GM21360 (cell line): Measurements from ENCODE around the gene MYRF.

Experiments
- ATAC-seq: cut with Tn5 transposase; IDR thresholded peaks from one replicate; pipeline ENCODE4 v1.9.1; 2021; ENCODE audit warnings: mild to moderate bottlenecking, moderate library complexity; ENCODE audit not compliant: unreplicated experiment

MYRF gene

GRCh38 chr11:61738776-61739175 is 13.7 kb upstream of the MYRF start:
- ATAC-seq, result no peak

DNA sequence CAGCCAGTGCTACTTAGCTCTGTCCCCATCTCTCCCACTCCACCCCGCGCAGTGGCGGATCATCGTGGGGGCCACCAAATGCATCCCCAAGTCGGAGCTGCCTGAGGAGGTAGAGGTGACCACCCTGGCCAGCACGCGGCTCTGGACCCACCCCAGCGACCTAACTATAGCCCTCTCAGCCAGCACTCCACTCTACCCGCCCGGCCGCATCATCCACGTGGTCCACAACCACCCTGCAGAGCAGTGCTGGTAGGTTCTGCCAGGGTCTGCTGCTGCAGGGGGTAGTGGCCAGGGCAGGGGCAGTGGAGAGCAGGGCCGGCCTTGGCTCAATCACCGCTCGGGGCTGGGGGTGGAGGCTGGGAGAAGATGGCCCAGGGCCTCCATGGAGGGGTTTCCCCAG is 13.0 kb upstream of the MYRF start:
- ATAC-seq, result no peak

DNA sequence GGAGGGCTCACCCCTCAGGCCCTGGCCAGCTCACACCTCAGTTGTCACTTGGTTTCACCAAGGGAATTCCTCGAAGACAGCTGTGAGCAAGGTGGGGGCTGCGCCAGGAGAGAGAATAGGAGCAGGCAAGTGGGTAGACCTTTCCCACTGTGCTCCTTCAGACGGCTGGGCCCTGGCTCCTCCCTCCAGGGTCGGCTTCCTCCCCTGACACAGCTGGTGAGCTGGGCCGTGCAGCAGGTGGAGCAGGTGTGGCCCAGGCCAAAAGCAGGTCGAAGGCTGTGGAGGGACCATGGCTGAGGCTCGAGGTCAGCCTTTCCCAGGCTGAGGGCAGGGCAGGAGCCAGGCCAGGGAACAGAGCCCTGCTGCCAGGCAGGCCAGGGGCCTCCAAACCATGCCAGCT is 12.5 kb upstream of the MYRF start:
- no peak for ATAC-seq

- ATAC-seq, result no peak
Measured at GRCh38 chr11:61742391-61742790, 10.0 kb upstream of the MYRF start.

DNA sequence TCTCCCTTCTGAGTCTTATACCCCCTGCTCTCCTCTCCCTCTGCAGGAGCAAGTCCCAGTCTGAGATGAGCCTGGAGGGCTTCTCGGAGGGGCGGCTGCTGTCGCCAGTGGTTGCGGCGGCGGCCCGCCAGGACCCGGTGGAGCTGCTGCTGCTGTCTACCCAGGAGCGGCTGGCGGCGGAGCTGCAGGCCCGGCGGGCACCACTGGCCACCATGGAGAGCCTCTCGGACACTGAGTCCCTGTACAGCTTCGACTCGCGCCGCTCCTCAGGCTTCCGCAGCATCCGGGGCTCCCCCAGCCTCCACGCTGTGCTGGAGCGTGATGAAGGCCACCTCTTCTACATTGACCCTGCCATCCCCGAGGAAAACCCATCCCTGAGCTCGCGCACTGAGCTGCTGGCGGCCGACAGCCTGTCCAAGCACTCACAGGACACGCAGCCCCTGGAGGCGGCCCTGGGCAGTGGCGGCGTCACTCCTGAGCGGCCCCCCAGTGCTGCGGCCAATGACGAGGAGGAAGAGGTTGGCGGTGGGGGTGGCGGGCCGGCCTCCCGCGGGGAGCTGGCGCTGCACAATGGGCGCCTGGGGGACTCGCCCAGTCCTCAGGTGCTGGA is 8.8 kb upstream of the MYRF start:
- no peak for ATAC-seq

GRCh38 chr11:61744181-61744580 is 8.3 kb upstream of the MYRF start:
- ATAC-seq, result no peak

DNA sequence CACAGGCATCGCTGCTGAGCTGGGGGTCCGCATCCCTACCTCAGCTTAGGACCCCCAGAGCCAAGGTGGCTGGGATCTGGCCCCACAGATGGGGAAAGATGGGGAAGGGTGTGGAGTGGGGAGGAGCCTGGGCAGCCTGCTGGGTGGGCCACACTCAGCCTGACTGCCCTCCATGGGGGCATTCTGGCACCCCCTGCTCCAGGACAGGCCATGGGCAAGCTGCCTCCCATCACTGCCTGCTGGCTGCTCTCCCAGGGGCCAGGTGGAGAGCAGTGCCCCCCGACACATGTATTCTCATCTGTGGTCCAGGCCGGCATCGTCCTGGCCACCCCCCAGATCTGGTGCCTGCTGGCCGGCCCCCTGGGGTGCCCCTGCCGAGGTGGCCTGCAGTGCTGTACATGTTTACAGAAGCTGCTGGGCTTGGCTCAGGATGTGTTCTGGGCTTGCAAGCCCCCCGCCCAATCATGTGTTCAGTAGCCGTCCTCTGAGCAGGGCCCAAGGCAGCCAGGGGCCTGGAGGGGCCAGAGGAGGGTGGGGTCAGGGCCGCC is 7.8 kb upstream of the MYRF start:
- no peak for ATAC-seq

- ATAC-seq, result no peak
Measured at GRCh38 chr11:61745781-61746441, 6.5 kb upstream of the MYRF start.

DNA sequence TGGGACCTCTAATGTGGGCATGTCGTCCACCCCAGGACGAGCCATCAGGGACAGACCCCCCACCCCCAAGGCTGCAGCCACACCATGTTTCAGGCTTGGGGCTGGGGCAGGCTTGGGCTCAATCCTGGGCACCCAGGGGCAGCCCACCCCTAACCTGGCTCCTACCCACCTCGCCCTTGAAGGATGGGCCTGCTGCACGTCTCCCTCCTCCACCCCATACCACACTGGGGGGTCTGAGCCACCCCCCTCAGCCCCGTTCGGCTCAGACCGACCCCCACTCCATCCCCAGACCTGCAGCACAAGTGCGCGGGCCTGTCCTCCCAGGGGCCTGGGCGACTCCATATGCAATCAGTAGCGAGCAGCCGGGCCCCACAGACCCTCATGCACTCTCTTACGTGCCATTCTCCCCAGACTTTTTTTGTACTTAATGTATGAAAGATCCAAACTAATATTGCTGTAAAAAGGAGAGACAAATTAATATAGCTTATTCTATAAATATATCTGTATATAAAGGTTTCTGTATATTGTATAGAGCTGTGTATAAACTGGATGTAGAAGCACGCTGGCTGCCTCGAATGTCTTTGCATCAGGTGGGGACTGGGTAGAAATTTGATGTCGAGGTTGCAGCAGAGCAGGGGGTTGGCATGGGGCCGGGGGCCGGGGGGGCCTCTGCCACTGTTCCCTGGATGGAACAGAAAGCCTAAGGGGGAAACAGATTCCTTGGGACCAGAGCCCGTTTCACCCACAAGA is 5.8 kb upstream of the MYRF start:
- no peak for ATAC-seq

- ATAC-seq, result peak; percentile 56
Measured at GRCh38 chr11:61747192-61747966, 5.1 kb upstream of the MYRF start.

- no peak for ATAC-seq
Measured at GRCh38 chr11:61747967-61748285, 4.5 kb upstream of the MYRF start.

- ATAC-seq, result no peak
Measured at GRCh38 chr11:61749591-61750217, 2.7 kb upstream of the MYRF start.

GRCh38 chr11:61750631-61751273 is 1.7 kb upstream of the MYRF start:
- ATAC-seq, result no peak

GRCh38 chr11:61751384-61751783 is 1.1 kb upstream of the MYRF start:
- ATAC-seq, result no peak

GRCh38 chr11:61752925-61753521 is 587 bp downstream of the MYRF start:
- no peak for ATAC-seq

DNA sequence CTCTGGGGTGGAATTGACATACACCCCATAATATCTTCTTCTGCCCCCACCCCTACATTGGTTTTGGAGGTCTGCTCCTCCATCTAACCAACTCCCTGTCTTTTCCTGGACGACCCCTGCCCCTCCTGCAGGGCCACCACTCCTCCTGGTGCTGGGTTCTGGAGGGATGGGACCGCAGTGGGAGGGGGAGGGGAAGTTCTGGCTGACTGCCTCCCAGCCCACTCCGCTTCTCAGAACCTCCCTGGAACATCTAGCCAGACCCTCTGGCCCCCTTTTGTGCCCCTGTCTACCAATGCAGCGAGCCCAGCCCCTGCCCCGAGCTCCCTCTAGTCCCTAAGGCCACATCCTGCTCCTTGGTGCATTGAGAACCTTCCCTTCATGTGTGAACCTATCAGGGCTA is 1.2 kb downstream of the MYRF start:
- ATAC-seq, result no peak

- ATAC-seq, result no peak
Measured at GRCh38 chr11:61754534-61755482, 2.4 kb downstream of the MYRF start.

DNA sequence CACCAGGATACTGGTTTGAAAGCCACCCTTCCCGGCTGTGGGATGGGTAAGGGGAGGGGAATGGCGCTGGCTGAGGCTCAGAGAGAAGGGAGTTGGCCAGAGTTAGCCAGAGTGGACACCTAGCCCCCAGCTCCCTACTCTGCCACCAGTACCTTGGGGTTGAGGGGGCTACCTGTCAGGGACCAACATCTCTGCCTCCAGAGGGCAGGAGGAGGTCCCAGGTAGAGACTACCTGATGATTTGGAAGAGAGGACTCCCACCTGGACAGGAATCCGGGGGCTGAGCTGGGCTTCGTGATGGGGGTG is 3.7 kb downstream of the MYRF start:
- ATAC-seq, result no peak
